ENCODE measurements around the gene POU2F1.
"Not testable (repeated sequence)": the region's sequence is repeated elsewhere in the genome, so short reads cannot be mapped to it uniquely, and the experiment has no call there.

Gene POU2F1

GRCh38 chr1:167230437-167230836, 9.8 kb downstream of the POU2F1 start:
- no peak for DNase-seq (ENCODE audit: low read depth in 1 of 2, low spot score in 1 of 2)

GRCh38 chr1:167231873-167232450, 11.3 kb downstream of the POU2F1 start:
- no peak for DNase-seq (ENCODE audit: low read depth in 1 of 2, low spot score in 1 of 2)

GRCh38 chr1:167232801-167233200, 12.1 kb downstream of the POU2F1 start:
- DNase-seq (ENCODE audit: low read depth in 1 of 2, low spot score in 1 of 2), result no peak

GRCh38 chr1:167233373-167233772, 12.7 kb downstream of the POU2F1 start:
- no peak for DNase-seq (ENCODE audit: low read depth in 1 of 2, low spot score in 1 of 2)

GRCh38 chr1:167237000-167237399, 16.3 kb downstream of the POU2F1 start:
- DNase-seq (ENCODE audit: low read depth in 1 of 2, low spot score in 1 of 2), result no peak

GRCh38 chr1:167238713-167239112, 18.0 kb downstream of the POU2F1 start:
- DNase-seq (ENCODE audit: low read depth in 1 of 2, low spot score in 1 of 2), result no peak

- no peak for DNase-seq (ENCODE audit: low read depth in 1 of 2, low spot score in 1 of 2)
Measured at GRCh38 chr1:167239257-167239656, 18.6 kb downstream of the POU2F1 start.

- DNase-seq (ENCODE audit: low read depth in 1 of 2, low spot score in 1 of 2), result no peak
Measured at GRCh38 chr1:167244244-167244643, 23.6 kb downstream of the POU2F1 start.

- DNase-seq (ENCODE audit: low read depth in 1 of 2, low spot score in 1 of 2), result not testable (repeated sequence)
Measured at GRCh38 chr1:167245168-167245567, 24.5 kb downstream of the POU2F1 start.

- DNase-seq (ENCODE audit: low read depth in 1 of 2, low spot score in 1 of 2), result no peak
Measured at GRCh38 chr1:167246971-167247370, 26.3 kb downstream of the POU2F1 start.

- no peak for DNase-seq (ENCODE audit: low read depth in 1 of 2, low spot score in 1 of 2)
Measured at GRCh38 chr1:167247754-167248153, 27.1 kb downstream of the POU2F1 start.

- no peak for DNase-seq (ENCODE audit: low read depth in 1 of 2, low spot score in 1 of 2)
Measured at GRCh38 chr1:167248707-167249642, 28.3 kb downstream of the POU2F1 start.

- DNase-seq (ENCODE audit: low read depth in 1 of 2, low spot score in 1 of 2), result no peak
Measured at GRCh38 chr1:167249702-167250101, 29.0 kb downstream of the POU2F1 start.

GRCh38 chr1:167250482-167250881, 29.8 kb downstream of the POU2F1 start:
- no peak for DNase-seq (ENCODE audit: low read depth in 1 of 2, low spot score in 1 of 2)

GRCh38 chr1:167251472-167251871, 30.8 kb downstream of the POU2F1 start:
- DNase-seq (ENCODE audit: low read depth in 1 of 2, low spot score in 1 of 2), result no peak

- DNase-seq (ENCODE audit: low read depth in 1 of 2, low spot score in 1 of 2), result no peak
Measured at GRCh38 chr1:167252986-167253385, 32.3 kb downstream of the POU2F1 start.

- DNase-seq (ENCODE audit: low read depth in 1 of 2, low spot score in 1 of 2), result no peak
Measured at GRCh38 chr1:167258858-167259257, 38.2 kb downstream of the POU2F1 start.

- DNase-seq (ENCODE audit: low read depth in 1 of 2, low spot score in 1 of 2), result no peak
Measured at GRCh38 chr1:167262836-167263235, 42.1 kb downstream of the POU2F1 start.

- DNase-seq (ENCODE audit: low read depth in 1 of 2, low spot score in 1 of 2), result no peak
Measured at GRCh38 chr1:167263344-167263743, 42.7 kb downstream of the POU2F1 start.

GRCh38 chr1:167263819-167264464, 43.3 kb downstream of the POU2F1 start:
- DNase-seq (ENCODE audit: low read depth in 1 of 2, low spot score in 1 of 2), result no peak

- no peak for DNase-seq (ENCODE audit: low read depth in 1 of 2, low spot score in 1 of 2)
Measured at GRCh38 chr1:167266965-167267364, 46.3 kb downstream of the POU2F1 start.

- DNase-seq (ENCODE audit: low read depth in 1 of 2, low spot score in 1 of 2), result no peak
Measured at GRCh38 chr1:167268347-167268787, 47.7 kb downstream of the POU2F1 start.
